ENCODE measurements around the gene FGF7. TPM values are rescaled to one million over a fixed set of nuclear protein-coding genes. Genes with fewer than 3 reads are reported as not detected.

The FGF7 gene
- total and polyA plus RNA-seq, 9 of the 15 experiments (the other 6 are each of a cell fraction or from before 2014, with no cell fraction given) = not detected

- Histone ChIP-seq H4K20me1 (replicated peaks; ENCODE audit: control insufficient read depth, insufficient read depth, low read length) (no peaks in the 10 kb centered on the region), H3K9me3 (replicated peaks; ENCODE audit: control insufficient read depth, insufficient read depth, low read depth, low read length) (no peaks in the 10 kb centered on the region), H3K27me3 (ENCODE audit: control insufficient read depth in 2 of 2, insufficient read depth in 2 of 2, low read length in 2 of 2) (no peaks in the 10 kb centered on the region; a peak in 1 of 5 replicates), H2AFZ (ENCODE audit: low read depth, low read length) (no peak overlapping the region), H3K4me2 (ENCODE audit: insufficient read depth, low read length) (no peak overlapping the region), H3K4me1 (replicated peaks in 1 of 2; ENCODE audit: control insufficient read depth in 2 of 2, insufficient read depth in 2 of 2, low read length in 2 of 2) (no peaks in the 10 kb centered on the region), H3K9ac (ENCODE audit: insufficient read depth in 1 of 2, low read depth in 2 of 2, low read length in 2 of 2) (no peak overlapping the region), H3K4me3 (no peak overlapping the region), H3K27ac (ENCODE audit: extremely low read depth, low read depth, low read length) (no peak overlapping the region), H3K9me1 (ENCODE audit: control insufficient read depth, insufficient read depth, low read length) (no peaks in the 10 kb centered on the region), H3K79me2 (ENCODE audit: control insufficient read depth, insufficient read depth, low read length) (no peaks in the 10 kb centered on the region), H3K36me3 (ENCODE audit: control insufficient read depth, insufficient read depth, low read length) (no peaks in the 10 kb centered on the region)
- in situ Hi-C loops (cut with MboI) = no loop called here
- WGBS (ENCODE audit: insufficient coverage, low coverage, missing lambda C conversion rate) = 3% methylated on average over 2 of the region's 2 CpGs
- CTCF ChIA-PET (ENCODE audit: low intra/inter-chr PET ratio) = no interaction called here
- intact Hi-C loops (cut with micrococcal nuclease) = no loop called here
- TF ChIP-seq MGA (IDR thresholded peaks at IDR 0.05) (no peak), PHF21A (IDR thresholded peaks at IDR 0.05; ENCODE audit: borderline replicate concordance, low read depth) (no peak), ATF7 (IDR thresholded peaks at IDR 0.05) (no peak), MYBL2 (IDR thresholded peaks at IDR 0.05; ENCODE audit: low read depth) (no peak), MYBL2 (CRISPR knock-in tag; IDR thresholded peaks at IDR 0.05; ENCODE audit: borderline replicate concordance) (no peak), FOS (IDR thresholded peaks at IDR 0.05; ENCODE audit: extremely low read depth, insufficient read length) (no peak), PHB (CRISPR knock-in tag; IDR thresholded peaks at IDR 0.05) (no peak), ELF2 (CRISPR knock-in tag; IDR thresholded peaks at IDR 0.05) (no peak)
- no peak for FAIRE-seq
- DNase-seq (ENCODE audit: extremely low read depth in 1 of 4, low spot score in 3 of 4) = no peak
- ATAC-seq = no peak
- no TSS peak for BruUV-seq (replicated peaks)
- POLR2A ChIA-PET = no interaction called here
These were observed 37.4 kb downstream of the FGF7 start for GRCh38 chr15:49460411-49460941.
